NCI-H1105 treated with DMSO at 0.1 percent for 48 hours (cell line): ENCODE data around the gene KIF20B.
"Not testable (repeated sequence)": the region's sequence is repeated elsewhere in the genome, so short reads cannot be mapped to it uniquely, and the experiment has no call there.

Experiments used
- DNase-seq: peaks from one replicate; lab custom pipeline; 2025; lab: John Stamatoyannopoulos, UW

KIF20B gene

DNA sequence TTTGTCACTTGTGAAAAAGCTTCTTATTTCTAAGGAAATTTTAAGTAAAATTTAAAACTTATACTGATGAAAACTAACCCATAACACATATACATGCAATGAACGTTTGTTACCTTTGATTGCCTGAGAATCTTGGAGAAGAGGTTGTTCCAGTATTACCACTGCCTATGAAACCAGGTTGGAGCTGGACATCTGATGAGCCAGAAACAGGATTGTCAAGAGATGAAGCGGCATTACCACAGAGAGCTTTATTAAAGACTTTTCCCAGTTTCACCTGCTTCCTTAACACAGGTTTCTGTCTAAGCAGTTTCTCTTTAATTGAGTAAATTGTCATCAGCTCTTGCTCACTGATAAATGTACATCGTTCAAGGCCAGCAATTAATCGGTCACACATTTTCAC, 9.0 kb upstream of the KIF20B start:
- no peak for DNase-seq

DNA sequence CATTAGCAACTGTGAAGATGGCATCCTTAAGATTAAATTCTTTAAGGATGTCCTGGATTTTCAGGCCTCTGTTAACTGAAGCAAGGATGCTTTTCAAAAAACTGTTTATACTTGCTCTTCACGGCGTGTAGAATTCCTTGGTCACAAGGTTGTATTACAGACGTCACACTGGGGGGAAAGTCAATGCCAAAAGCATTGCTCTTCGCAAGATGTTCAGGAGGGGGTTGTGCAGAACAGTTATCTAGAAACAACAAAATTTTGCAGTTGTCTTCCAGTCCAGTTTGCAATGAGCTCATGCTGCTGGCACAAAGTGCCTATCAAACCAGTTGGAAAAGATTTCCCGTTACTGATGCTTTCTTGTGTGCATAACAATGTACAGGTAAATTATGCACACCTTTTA, 8.2 kb upstream of the KIF20B start:
- no peak for DNase-seq

- no peak for DNase-seq
Observed at GRCh38 chr10:89695307-89695706, 6.1 kb upstream of the KIF20B start.

GRCh38 chr10:89697946-89698345, 3.4 kb upstream of the KIF20B start:
- no peak for DNase-seq

- DNase-seq = no peak
Observed at GRCh38 chr10:89699581-89700064, 1.8 kb upstream of the KIF20B start.

- no peak for DNase-seq
Observed at GRCh38 chr10:89700923-89701241, 508 bp upstream of the KIF20B start.

DNA sequence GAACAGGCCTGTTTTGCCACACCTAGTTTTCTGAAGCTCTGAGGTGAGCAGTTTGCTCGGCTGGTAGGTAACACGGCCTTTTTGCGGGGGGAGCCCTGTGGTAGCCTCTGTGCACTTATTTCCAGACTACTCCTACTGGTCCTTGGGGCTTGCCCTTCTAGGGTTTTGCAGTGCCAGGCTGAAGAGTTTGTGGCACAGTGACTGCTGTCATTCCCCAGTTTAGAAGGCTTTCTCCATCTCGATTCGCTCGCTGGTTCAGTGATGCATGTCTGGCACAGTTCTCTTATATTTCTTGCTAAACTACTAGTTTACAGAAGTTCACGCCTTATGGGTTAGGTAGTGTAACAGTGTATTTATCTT, 711 bp downstream of the KIF20B start:
- DNase-seq = no peak

- DNase-seq = no peak
Observed at GRCh38 chr10:89705466-89705865, 4.1 kb downstream of the KIF20B start.

DNA sequence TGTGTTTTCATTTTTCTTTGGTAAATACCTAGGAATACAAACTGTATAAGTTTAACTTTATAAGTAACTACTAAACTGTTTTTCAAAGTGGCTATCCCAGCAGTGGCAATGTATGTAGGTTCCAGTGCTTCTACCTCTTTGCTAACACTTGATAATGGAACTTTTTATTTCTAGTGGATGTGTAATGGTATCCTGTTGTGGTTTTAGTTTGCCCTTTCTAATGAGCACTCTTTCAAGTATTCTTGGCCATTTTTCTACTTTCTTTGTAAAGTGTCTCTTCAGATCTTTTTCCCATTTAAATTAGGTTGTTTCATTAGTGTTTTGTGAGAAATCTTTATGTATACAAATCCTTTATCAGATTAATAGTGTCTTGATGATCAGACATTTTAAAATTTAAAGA, 4.6 kb downstream of the KIF20B start:
- no peak for DNase-seq

DNA sequence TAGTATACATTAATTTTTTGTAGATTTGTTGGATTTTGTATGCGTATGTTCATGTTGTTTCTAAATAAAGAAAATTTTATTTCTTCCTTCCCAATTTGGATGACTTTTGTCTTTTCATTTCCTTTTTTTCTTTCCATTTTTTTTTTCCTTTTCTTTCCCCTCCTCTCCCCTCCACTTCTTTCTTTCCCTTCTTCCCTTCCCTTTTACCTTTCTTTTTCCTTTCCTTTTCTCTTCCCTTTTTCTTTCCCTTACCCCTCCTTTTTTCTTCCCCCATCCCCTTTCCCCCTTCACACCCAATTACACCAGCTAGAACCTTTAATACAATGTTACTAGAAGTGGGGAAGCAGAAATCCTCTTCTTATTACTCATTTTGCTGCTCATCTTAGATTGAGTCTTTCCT, 6.0 kb downstream of the KIF20B start:
- no peak for DNase-seq

- no peak for DNase-seq
Observed at GRCh38 chr10:89710753-89711152, 9.4 kb downstream of the KIF20B start.

DNA sequence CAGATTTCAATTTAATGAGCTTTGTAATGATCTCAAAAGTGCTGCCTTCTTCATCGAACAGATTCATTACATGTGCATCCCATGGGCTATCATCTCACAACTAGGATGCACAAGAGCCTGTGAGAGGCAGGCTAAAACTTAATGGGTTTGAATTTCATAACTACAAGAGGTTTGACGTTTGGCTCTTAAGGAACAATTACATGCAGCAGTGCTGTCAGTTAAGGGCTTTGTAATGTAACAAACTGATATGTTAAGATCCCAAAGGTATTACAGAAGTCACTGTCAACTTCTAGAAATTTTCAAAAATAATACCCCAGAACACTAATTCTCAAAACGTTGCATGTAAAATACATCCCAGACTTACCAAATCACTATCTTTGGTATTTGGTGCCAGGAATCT, 33.2 kb downstream of the KIF20B start:
- no peak for DNase-seq

- no peak for DNase-seq
Observed at GRCh38 chr10:89738551-89739209, 37.3 kb downstream of the KIF20B start.

DNA sequence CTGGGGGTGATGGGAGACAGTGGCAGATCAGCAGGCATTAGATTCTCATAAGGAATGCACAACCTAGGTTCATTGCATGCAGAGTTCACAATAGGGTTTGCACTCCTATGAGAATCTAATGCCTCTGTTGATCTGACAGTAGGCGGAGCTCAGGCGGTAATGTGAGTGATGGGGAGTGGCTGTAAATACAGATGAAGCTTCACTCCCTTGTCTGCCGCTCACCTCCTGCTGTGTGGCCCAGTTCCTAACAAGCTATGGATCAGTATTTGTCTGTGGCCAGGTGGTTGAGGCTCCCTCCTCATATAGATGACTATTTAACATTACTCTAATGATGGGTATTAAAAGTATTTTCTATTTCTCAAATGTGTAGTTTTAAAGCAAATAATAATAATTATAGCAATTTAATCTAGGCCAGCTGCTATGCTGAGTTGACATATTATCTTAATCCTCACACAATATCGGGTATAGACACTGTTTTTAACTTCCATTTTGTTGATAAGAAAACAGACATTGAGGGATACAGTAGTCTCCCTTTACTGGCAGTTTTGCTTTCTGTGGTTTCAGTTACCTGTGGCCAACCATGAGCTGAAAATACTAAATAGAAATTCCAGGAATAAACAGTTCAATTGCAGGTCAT, 39.9 kb downstream of the KIF20B start:
- DNase-seq = no peak

- DNase-seq = no peak
Observed at GRCh38 chr10:89744026-89744425, 42.6 kb downstream of the KIF20B start.

DNA sequence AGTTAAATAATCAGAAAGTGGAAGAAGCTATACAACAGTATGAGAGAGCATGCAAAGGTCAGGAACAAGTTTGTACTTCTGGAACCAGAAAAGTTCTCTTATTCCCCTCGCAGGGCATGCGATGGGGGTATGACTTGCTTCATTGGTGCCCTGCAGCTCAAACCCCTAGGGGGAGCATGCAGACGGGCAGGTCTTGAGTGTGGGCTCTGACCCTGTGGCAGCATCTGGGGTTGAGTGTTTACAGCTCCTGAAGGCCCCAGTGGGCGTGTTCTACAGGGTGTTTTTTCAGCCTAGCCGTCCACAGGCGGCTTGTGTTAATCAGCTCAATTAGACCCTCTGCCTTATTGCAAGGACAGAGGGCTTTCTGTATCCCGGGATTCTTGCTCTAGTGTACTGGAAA, 44.5 kb downstream of the KIF20B start:
- DNase-seq = no peak

GRCh38 chr10:89750441-89750840, 49.1 kb downstream of the KIF20B start:
- DNase-seq = no peak

- DNase-seq = no peak
Observed at GRCh38 chr10:89755374-89755773, 54.0 kb downstream of the KIF20B start.

DNA sequence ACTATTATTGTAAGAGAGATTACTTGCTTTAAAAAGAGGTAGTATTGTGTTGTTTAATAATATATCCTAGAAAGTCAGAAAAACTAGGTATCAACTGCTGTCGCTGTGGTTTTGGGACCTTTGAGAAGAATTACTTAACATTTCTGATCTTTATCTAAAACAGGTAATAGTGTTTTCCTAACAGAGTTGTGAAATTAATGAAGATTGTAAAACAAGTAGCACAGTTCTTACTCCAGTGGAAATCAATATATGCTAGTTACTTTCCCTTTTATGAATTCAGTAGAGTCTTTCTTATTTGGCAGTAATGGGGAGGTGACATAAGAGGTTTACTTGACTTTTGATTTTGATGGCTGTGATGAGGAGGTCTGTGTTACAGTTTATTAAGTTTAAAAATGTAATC, 58.1 kb downstream of the KIF20B start:
- no peak for DNase-seq

DNA sequence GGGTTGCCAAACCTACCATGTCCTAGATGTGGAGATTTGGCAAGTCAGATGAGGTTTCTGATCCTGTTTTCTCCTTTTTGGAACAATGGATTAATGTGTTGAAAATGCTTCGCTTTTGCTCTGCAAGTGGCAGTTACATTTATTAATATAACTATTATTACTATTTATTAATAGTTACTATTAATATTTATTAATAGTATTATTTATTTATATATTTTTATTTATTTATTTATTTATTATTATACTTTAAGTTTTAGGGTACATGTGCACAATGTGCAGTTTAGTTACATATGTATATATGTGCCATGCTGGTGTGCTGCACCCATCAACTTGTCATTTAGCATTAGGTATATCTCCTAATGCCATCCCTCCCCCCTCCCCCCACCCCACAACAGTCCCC, 62.3 kb downstream of the KIF20B start:
- DNase-seq = not testable (repeated sequence)

DNA sequence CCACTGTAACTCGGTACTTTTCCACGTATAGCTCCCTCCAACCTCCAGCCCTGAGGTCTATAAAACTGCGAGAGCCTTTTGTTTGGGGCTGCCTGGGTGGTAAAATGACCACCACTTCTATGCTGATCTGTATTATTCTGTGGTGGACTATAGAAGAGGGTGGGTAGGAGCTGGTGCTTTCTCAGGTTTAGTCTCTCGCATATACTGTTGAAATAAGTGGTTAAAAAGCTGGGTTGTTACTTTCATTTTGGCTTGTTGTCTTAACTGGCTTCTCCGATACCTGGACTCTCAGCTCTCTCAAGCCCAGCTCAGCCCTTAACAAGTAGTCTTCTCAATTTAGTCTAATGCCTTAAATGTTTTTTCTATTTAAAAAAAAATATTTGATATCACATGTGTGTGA, 70.3 kb downstream of the KIF20B start:
- DNase-seq = no peak

GRCh38 chr10:89773081-89773480, 71.7 kb downstream of the KIF20B start:
- no peak for DNase-seq

- DNase-seq = no peak
Observed at GRCh38 chr10:89776665-89777064, 75.3 kb downstream of the KIF20B start.

DNA sequence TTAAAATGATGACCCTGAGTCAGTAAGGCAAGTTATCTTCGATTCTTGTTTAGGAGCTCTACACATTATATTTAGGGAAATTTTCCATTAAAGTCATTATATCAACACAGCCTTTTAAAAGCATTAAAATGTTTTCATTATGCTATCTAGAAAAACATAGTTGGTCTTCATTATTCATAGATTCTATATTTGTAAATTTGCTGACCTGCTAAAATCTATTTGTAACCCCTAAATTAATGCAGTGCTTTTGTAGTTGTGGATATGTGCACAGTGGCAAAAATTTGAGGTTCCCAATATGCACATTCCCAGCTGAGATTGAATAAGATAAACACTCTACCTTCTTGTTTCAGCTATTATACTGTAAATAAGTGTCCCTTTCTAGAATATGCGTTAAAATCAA, 81.1 kb downstream of the KIF20B start:
- DNase-seq = no peak
